ENCODE data around the gene IGSF11.

GRCh38 chr3:119018690-119019463 is 15.8 kb downstream of the IGSF11 start:
- TF ChIP-seq TAF1 (IDR thresholded peaks at IDR 0.05; ENCODE audit: low read depth, low read length): no peak
- no peak for TF ChIP-seq POLR2AphosphoS5 (IDR thresholded peaks at IDR 0.05; ENCODE audit: low read depth, low read length)
- no peak for TF ChIP-seq POU2F2 (IDR thresholded peaks at IDR 0.05; ENCODE audit: low read depth, low read length)
- TF ChIP-seq POLR2A (IDR thresholded peaks at IDR 0.05; ENCODE audit: low read depth, low read length): no peak
- no peak for TF ChIP-seq SPI1 (IDR thresholded peaks at IDR 0.05; ENCODE audit: low read depth, low read length)
